ENCODE data around the gene KIF3B.

Gene KIF3B

GRCh38 chr20:32358632-32358882 is 81.1 kb downstream of the KIF3B start:
- H3K4me3 ChIP-seq (ENCODE audit: low read depth, low read length), result peak overlapping the region; percentile 95
- in situ Hi-C loops (cut with HindIII; ENCODE audit: low sequenced_read_pairs), result no loop called here
- no peak for DNase-seq (ENCODE audit: low read depth)
- no peak for TF ChIP-seq CTCF (IDR thresholded peaks at IDR 0.05; ENCODE audit: low read depth, low read length, missing control alignments)

GRCh38 chr20:32358883-32359632 is 81.6 kb downstream of the KIF3B start:
- in situ Hi-C loops (cut with HindIII; ENCODE audit: low sequenced_read_pairs), result no loop called here
- peak overlapping the region; percentile 95 for H3K4me3 ChIP-seq (ENCODE audit: low read depth, low read length)
- no peak for DNase-seq (ENCODE audit: low read depth)
- no peak for TF ChIP-seq CTCF (IDR thresholded peaks at IDR 0.05; ENCODE audit: low read depth, low read length, missing control alignments)

- H3K4me3 ChIP-seq (ENCODE audit: low read depth, low read length), result peak overlapping the region; percentile 95
These were observed 82.3 kb downstream of the KIF3B start for GRCh38 chr20:32359633-32360332.

GRCh38 chr20:32360333-32360634 is 82.8 kb downstream of the KIF3B start:
- in situ Hi-C loops (cut with HindIII; ENCODE audit: low sequenced_read_pairs), result no loop called here
- no peak for TF ChIP-seq CTCF (IDR thresholded peaks at IDR 0.05; ENCODE audit: low read depth, low read length, missing control alignments)
- peak overlapping the region; percentile 95 for H3K4me3 ChIP-seq (ENCODE audit: low read depth, low read length)

More at GRCh38 chr20:32359633-32360332, 82.3 kb downstream of the KIF3B start:
- TF ChIP-seq CTCF (IDR thresholded peaks at IDR 0.05; ENCODE audit: low read depth, low read length, missing control alignments), result no peak
- DNase-seq (ENCODE audit: low read depth), result no peak
- in situ Hi-C loops (cut with HindIII; ENCODE audit: low sequenced_read_pairs), result no loop called here

GRCh38 chr20:32362901-32363364 is 85.5 kb downstream of the KIF3B start:
- DNase-seq (ENCODE audit: low read depth), result no peak
- no peak for TF ChIP-seq CTCF (IDR thresholded peaks at IDR 0.05; ENCODE audit: low read depth, low read length, missing control alignments)
- H3K4me3 ChIP-seq (ENCODE audit: low read depth, low read length), result no peak overlapping the region
- in situ Hi-C loops (cut with HindIII; ENCODE audit: low sequenced_read_pairs), result no loop called here

More at GRCh38 chr20:32360333-32360634, 82.8 kb downstream of the KIF3B start:
- no peak for DNase-seq (ENCODE audit: low read depth)

GRCh38 chr20:32363492-32363891 is 86.0 kb downstream of the KIF3B start:
- no peak for TF ChIP-seq CTCF (IDR thresholded peaks at IDR 0.05; ENCODE audit: low read depth, low read length, missing control alignments)
- DNase-seq (ENCODE audit: low read depth), result no peak
- H3K4me3 ChIP-seq (ENCODE audit: low read depth, low read length), result no peak overlapping the region

More at GRCh38 chr20:32363492-32363891, 86.0 kb downstream of the KIF3B start:
- in situ Hi-C loops (cut with HindIII; ENCODE audit: low sequenced_read_pairs), result no loop called here

All from astrocyte of the cerebellum (primary cell).